CD4-positive, alpha-beta T cell treated with Interleukin-2 at 100 ng/mL for 4 hours (primary cell): ENCODE data around the gene AAK1.
"Not testable (repeated sequence)": the region's sequence is repeated elsewhere in the genome, so short reads cannot be mapped to it uniquely, and the experiment has no call there.

Experiments
- DNase-seq: peaks from one replicate; pipeline ENCODE4 v3.0.0-alpha.2; 2020; ENCODE audit warnings: low spot score

Gene AAK1

DNA sequence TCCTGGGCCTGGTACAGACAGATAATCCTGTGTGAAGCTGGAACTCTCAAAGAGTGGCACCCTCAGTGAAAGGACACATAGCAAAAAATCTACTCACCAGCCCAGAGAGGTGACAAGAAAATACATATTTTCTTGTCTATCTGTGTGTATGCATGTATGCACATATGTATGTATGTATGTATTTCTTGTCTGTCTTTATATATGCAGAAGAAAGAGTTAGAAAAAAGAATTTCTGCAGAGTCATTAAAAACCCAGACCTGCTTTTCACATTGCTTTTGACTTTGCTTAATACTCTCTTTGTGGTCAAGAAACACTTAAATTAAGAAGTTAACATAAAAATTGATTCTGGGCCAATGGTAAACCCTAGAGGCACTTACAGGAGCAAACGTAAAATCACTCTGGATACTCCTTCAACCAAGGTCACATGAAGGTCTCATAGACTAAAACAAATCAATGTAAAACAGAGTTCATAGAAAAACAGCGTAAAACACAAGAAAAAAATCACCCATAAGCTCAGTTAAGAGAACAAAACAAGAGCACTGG, 16.5 kb upstream of the AAK1 start:
- DNase-seq: no peak

- DNase-seq: no peak
Measured at GRCh38 chr2:69659349-69659748, 15.8 kb upstream of the AAK1 start.

DNA sequence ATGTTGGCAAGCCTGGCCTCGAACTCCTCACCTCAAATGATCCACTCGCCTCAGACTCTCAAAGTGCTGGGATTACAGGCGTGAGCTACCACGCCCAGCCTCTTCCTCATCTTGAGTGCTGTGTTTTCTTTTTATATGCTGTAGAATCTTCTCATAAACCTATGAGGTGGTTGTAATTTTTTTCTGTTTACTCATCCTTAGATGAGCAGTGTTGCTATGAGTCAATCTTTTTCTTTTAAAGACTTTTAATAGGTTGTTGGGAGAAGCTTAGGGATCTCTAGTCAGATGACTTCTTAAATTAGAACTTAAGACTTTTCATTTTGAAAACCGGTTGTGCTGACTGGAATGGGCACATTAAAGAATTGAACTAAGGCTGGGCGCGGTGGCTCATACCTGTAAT, 8.7 kb upstream of the AAK1 start:
- no peak for DNase-seq

- not testable (repeated sequence) for DNase-seq
Measured at GRCh38 chr2:69647196-69647595, 3.7 kb upstream of the AAK1 start.

- DNase-seq: no peak
Measured at GRCh38 chr2:69646714-69647113, 3.2 kb upstream of the AAK1 start.

DNA sequence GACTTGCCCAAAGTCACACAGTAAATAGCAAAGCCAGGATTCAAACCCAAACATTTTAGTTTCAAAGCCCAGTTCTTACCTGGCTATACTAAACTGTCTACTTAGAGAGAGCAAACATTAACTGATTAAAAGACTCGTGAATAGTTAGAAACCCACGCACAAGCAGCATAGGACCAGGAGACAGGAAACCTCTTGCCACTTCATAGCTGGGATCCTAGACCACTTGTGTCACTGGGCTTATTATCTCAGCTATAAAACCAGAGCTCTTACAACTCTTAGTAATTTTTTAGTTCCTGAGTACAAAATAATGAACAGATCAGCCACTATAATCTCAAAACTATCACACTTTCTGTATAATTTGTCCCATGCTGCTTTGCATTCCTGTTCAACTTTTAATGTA, 2.4 kb upstream of the AAK1 start:
- DNase-seq: peak; percentile 46

- DNase-seq: peak; percentile 70
Measured at GRCh38 chr2:69645031-69645431, 1.5 kb upstream of the AAK1 start.

DNA sequence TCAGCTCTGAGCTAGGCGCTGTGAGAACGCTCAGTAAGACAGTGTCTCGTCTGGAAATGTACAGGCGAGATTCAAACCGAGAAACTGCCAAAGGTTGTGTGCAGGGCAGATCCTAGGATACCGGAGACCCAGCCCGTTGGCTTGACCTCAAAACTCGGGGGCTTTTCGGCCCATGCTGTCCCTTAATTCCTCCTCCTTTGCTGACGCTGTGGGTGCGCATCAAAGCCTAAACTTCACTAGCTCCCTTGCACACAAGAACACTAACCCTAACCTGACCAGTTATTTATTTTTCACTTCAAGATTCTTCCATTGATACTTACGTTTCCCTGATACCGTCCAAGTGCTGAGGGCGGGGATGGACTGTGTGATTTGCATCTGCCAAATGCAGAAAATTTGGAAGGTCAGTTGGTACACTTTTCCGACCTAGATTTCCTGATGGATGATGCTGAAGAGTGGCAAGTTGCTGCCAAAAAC, 1.0 kb upstream of the AAK1 start:
- DNase-seq: no peak

DNA sequence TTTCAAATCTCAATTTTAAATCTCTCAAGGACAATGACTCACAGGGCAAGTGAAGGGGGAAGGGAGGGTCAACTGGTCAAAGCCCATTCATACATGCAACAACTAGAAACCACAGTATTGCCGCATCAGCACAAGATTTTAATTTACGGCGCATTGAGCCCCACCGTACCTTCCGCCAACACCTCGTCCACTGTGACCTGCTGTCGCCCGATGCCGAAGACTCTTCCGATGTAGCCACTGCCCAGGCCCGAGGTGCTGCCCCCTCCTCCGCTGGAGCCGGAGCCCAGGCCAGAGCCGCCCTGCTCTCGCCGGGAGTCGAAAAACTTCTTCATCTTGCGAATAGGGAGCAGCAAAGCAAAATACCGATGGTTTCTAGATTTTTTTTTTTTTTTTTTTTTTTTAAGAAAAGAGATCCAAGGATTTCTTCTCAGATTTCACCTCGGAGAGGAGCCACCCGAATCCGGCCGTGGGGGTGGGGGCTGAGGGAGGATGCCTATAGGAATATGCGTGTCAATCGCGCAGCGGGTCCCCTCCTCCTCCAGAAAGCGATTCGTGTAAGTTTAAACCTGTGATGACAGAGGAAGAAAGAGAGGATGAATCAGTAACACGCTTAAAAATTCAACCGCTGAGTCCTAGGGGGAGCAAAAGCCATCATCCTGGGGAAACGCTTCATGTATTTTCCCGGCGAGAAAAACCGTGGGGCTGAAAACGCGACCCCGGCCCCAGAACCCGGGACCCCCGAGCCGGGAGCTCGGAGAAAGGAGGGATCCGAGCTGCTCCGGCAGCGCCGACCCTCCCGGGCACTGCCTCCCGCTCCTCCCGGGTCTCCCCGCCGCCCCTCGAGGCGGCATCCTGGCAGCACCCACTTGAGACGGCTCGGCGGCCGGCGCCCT, 584 bp downstream of the AAK1 start:
- peak; percentile 54 for DNase-seq

GRCh38 chr2:69641887-69642708, 1.4 kb downstream of the AAK1 start:
- no peak for DNase-seq

GRCh38 chr2:69641471-69641870, 2.1 kb downstream of the AAK1 start:
- no peak for DNase-seq

- no peak for DNase-seq
Measured at GRCh38 chr2:69639266-69639665, 4.3 kb downstream of the AAK1 start.

- no peak for DNase-seq
Measured at GRCh38 chr2:69638630-69639029, 4.9 kb downstream of the AAK1 start.

GRCh38 chr2:69637923-69638322, 5.6 kb downstream of the AAK1 start:
- DNase-seq: no peak

DNA sequence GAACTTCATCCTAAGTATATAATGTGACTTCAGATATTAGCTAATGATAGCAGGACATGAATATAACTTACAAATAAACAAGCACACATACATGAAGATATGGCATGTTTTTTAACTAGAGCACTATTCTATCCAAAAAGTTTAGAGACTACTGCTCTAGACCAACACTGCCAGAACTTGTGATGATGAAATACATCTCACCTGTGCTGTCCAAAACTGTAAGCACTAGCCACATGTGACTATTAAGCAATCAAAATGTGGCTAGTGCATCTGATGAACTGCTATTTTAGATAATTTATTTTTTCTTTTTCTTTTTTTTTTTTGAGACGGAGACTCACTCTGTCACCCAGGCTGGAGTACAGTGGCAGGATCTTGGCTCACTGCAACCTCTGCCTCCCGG, 7.1 kb downstream of the AAK1 start:
- DNase-seq: no peak

DNA sequence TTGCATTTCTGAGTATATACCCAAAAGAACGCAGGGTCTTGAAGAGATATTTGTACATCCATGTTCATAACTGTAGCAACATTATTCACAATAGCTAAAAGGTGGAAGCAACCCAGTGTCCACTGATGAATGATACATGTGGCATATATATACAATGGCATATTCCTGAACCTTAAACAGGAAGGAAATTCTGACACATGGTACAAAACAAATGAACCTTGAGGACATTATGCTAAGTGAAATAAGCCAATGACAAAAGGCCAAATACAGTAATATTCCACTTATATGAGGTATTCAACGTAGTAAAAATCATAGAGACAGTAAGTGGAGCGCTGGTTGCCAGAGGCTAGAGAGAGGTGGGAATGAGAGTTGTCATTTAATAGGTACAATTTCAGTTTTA, 8.1 kb downstream of the AAK1 start:
- no peak for DNase-seq

DNA sequence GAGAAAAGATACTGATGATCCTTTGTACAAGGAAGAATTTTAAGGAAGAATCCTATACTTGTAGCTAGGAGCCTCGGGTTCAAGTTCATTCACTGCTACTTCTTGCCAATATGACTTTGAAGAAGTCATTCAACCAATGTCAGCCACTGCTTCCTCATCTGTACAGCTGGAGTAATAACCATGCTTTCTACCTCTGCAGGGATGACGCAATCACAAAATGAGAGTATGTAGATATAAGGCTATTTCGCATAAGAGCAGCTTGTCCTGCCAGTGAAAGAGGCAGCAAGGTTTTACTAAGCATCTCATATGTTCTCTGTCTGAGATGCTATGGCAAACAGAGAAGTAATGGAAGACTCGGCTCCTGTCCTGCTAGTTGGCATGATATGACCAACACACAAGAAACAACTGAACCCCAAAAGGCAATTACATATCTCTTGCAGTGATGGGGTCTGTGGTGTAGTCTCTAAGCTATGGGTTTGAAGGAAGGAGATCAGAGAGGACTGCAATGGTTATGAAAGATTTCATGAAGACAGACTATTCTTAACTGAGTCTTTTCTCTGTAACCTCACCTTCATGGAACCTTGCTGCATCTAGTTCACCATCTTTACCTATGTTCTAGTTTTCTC, 9.2 kb downstream of the AAK1 start:
- no peak for DNase-seq

DNA sequence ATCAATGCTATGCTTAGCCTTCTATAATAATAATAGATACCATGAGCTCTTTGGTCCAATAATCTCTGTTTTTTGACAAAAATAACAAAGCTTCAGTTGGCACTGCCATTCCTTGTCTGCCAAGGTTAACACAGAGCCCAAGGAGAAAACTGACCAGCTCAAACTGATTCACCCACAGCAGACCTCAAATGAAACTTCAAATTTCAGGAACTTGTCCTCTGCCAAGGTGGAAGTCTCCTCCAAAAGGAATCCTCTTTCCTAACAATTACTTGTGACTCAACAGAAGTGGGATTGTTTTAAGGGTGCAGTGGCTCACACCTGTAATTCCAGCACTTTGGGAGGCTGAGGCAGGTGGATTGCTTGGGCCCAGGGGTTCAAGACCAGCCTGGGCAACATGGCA, 12.1 kb downstream of the AAK1 start:
- no peak for DNase-seq

GRCh38 chr2:69629921-69630608, 13.5 kb downstream of the AAK1 start:
- DNase-seq: no peak

- DNase-seq: peak; percentile 45
Measured at GRCh38 chr2:69628325-69629021, 15.1 kb downstream of the AAK1 start.
